Mesenchymal stem cell (in vitro differentiated cells and primary cell): ENCODE measurements around the gene REST.

ENCODE experiments used
- DNase-seq: peaks from one replicate; pipeline ENCODE4 v3.0.0-alpha.2; 2013
- H2AFZ ChIP-seq: one replicate; pipeline ENCODE4 v1.6.1; 2013; ENCODE audit warnings: low read depth, mild to moderate bottlenecking, control low read depth, inconsistent platforms, low read length, moderate library complexity
- H2AK5ac ChIP-seq: 2 replicates; pipeline ENCODE4 v1.6.1; 2013; ENCODE audit warnings: low read length, moderate library complexity, mild to moderate bottlenecking, inconsistent platforms; ENCODE audit not compliant: severe bottlenecking
- H2BK120ac ChIP-seq: one replicate; pipeline ENCODE4 v1.6.1; 2013; ENCODE audit warnings: low read depth, mild to moderate bottlenecking, inconsistent platforms, low read length, moderate library complexity
- H2BK12ac ChIP-seq, 2 experiments: one replicate each; pipeline ENCODE4 v1.6.1; 2013; ENCODE audit warnings: inconsistent platforms in 2 of 2, low read length in 2 of 2, mild to moderate bottlenecking in 2 of 2, moderate library complexity in 2 of 2, control low read depth in 1 of 2
- H2BK15ac ChIP-seq: one replicate; pipeline ENCODE4 v1.6.1; 2013; ENCODE audit warnings: mild to moderate bottlenecking, low read depth, inconsistent platforms; ENCODE audit not compliant: poor library complexity, severe bottlenecking
- H2BK5ac ChIP-seq: 2 replicates; pipeline ENCODE4 v1.6.1; 2013; ENCODE audit warnings: low read depth, mild to moderate bottlenecking, low read length, control low read depth, inconsistent platforms; ENCODE audit not compliant: poor library complexity, severe bottlenecking
- H3K14ac ChIP-seq, 2 experiments: one replicate each; pipeline ENCODE4 v1.6.1; 2013; ENCODE audit warnings: inconsistent platforms in 2 of 2, low read length in 2 of 2, control low read depth in 1 of 2, mild to moderate bottlenecking in 1 of 2, moderate library complexity in 1 of 2
- H3K18ac ChIP-seq, 2 experiments: one replicate each; pipeline ENCODE4 v1.6.1; 2013; ENCODE audit warnings: inconsistent platforms in 2 of 2, low read length in 2 of 2, control low read depth in 1 of 2, low read depth in 1 of 2, mild to moderate bottlenecking in 1 of 2
- H3K23ac ChIP-seq, 2 experiments: one replicate each; pipeline ENCODE4 v1.6.1; 2013; ENCODE audit warnings: inconsistent platforms in 2 of 2, low read length in 2 of 2, mild to moderate bottlenecking in 2 of 2, moderate library complexity in 2 of 2, control low read depth in 1 of 2
- H3K27ac ChIP-seq: 2 replicates; pipeline ENCODE4 v1.5.1; 2013; ENCODE audit warnings: mild to moderate bottlenecking, moderate library complexity, low read length, control low read depth, inconsistent platforms; ENCODE audit not compliant: poor library complexity, severe bottlenecking
- H3K27me3 ChIP-seq, 2 experiments: 2 replicates each; pipeline versions ENCODE4 v1.6.1 to v1.7.0; 2013; ENCODE audit warnings: low read length in 2 of 2, mild to moderate bottlenecking in 2 of 2, moderate library complexity in 2 of 2, control low read depth in 1 of 2, inconsistent platforms in 1 of 2; ENCODE audit not compliant: control insufficient read depth in 1 of 2, insufficient read depth in 1 of 2
- H3K36me3 ChIP-seq, 2 experiments: 2 replicates each; pipeline versions ENCODE4 v1.6.1 to v1.7.0; 2013; ENCODE audit warnings: low read length in 2 of 2, control low read depth in 1 of 2, inconsistent platforms in 1 of 2, low read depth in 1 of 2, mild to moderate bottlenecking in 1 of 2; ENCODE audit not compliant: insufficient read depth in 2 of 2, control insufficient read depth in 1 of 2
- H3K4ac ChIP-seq, 2 experiments: one replicate each; pipeline ENCODE4 v1.6.1; 2013; ENCODE audit warnings: inconsistent platforms in 2 of 2, low read length in 2 of 2, mild to moderate bottlenecking in 2 of 2, moderate library complexity in 2 of 2, control low read depth in 1 of 2, low read depth in 1 of 2
- H3K4me1 ChIP-seq: 2 replicates; pipeline ENCODE4 v1.6.1; 2013; ENCODE audit warnings: low read depth, low read length, control low read depth; ENCODE audit not compliant: control insufficient read depth, insufficient read depth
- H3K4me2 ChIP-seq: 2 replicates; pipeline ENCODE4 v1.6.1; 2013; ENCODE audit warnings: low read length, mild to moderate bottlenecking, inconsistent platforms; ENCODE audit not compliant: poor library complexity, severe bottlenecking
- H3K4me3 ChIP-seq, 2 experiments: 2 replicates each; pipeline versions ENCODE4 v1.5.1 to v1.7.0; 2013; ENCODE audit warnings: low read length in 2 of 2, mild to moderate bottlenecking in 2 of 2, control low read depth in 1 of 2, low read depth in 1 of 2; ENCODE audit not compliant: insufficient read depth in 1 of 2
- H3K79me1 ChIP-seq: replicated peaks from 2 replicates; pipeline ENCODE4 v1.6.1; 2013; ENCODE audit warnings: mild to moderate bottlenecking, control low read depth, low read length, inconsistent platforms; ENCODE audit not compliant: poor library complexity, severe bottlenecking
- H3K9ac ChIP-seq: 2 replicates; pipeline ENCODE4 v1.7.0; 2013; ENCODE audit warnings: mild to moderate bottlenecking, low read length, moderate library complexity
- H3K9me3 ChIP-seq: 2 replicates; pipeline ENCODE4 v1.7.0; 2013; ENCODE audit warnings: mild to moderate bottlenecking, low read length; ENCODE audit not compliant: control insufficient read depth
- H4K8ac ChIP-seq: one replicate; pipeline ENCODE4 v1.6.1; 2013; ENCODE audit warnings: inconsistent platforms, mild to moderate bottlenecking, low read length, moderate library complexity
- H4K91ac ChIP-seq: one replicate; pipeline ENCODE4 v1.6.1; 2013; ENCODE audit warnings: mild to moderate bottlenecking, low read length, inconsistent platforms
- WGBS: methylation state at CpG from one replicate; pipeline ENCODE4 v1.1.7; 2013; ENCODE audit warnings: mixed read lengths; 5-methylcytosine and 5-hydroxymethylcytosine counted together

Gene REST

DNA sequence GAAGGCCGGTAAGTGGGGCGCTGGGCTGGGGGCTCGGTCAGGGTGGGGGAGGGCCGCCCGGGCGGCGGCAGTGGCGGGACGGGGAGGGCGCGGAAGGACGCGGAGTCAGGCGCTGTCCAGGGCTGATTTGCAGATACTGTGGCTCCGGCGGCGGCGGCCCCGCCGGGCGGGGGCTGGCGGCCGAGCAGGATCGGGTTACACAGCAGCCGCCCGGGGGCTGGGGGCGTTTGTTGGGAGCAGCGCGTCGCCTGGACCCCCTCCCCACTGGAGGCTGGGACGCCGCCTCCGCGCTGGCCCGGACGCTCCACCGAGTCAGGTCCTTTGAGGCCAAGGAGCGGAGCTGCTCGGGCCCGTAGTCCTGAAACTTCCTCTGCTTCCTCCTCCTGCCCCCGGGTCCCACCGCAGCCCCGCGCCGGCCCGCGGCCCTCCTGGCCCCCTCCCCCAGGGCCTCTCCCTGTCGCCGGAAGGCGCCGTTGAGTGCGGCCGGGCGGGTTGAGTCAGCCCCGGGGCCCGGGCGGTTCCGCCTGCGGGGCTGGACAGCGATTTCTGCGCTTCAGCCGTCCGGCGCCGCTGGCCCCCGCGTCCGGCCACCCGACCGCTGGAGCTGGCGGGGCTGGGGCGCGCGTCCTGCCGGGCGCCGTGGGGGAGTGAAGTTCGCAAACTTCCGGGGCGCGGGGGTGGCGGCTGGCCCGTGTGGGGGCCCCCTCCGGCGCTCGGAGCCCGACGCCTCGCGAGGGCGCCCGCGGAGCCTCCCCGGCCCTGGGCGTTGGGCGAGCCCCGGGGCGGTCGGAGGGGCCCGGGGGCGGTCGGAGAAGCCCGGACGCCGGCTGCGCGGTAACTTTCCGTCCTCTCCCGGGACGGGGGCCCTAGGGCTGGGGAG, 746 bp downstream of the REST start:
- Histone ChIP-seq H2AFZ (peak overlapping the region; percentile 96), H4K8ac (peak overlapping the region; percentile 81), H3K4ac (peak overlapping the region; percentile 51 to 85), H3K4me3 (peak overlapping the region; percentile 93 to 96), H4K91ac (peak overlapping the region; percentile 78), H3K18ac (peak overlapping the region; percentile 94 to 97), H3K23ac (peak overlapping the region in 1 of 2 experiments; percentile 92), H3K9me3 (no peaks in the 10 kb centered on the region), H2BK15ac (no peak overlapping the region), H3K4me2 (peak overlapping the region; percentile 89), H3K9ac (peak overlapping the region; percentile 95), H2BK5ac (peak overlapping the region; percentile 90), H3K14ac (peak overlapping the region; percentile 66 to 87), H3K4me1 (peaks cover 9% of the 10 kb centered on the region), H2BK12ac (peak overlapping the region in 1 of 2 experiments; percentile 92), H2AK5ac (no peak overlapping the region), H3K79me1 (no peaks in the 10 kb centered on the region), H2BK120ac (peak overlapping the region; percentile 77), H3K36me3 (peaks cover 3 to 9% of the 10 kb centered on the region in 2 experiments), H3K27me3 (peaks cover 4 to 6% of the 10 kb centered on the region in 2 experiments), H3K27ac (peak overlapping the region; percentile 97)
- under 1% methylated on average over 79 of the region's 110 CpGs for WGBS
- DNase-seq, result peak; percentile 83

DNA sequence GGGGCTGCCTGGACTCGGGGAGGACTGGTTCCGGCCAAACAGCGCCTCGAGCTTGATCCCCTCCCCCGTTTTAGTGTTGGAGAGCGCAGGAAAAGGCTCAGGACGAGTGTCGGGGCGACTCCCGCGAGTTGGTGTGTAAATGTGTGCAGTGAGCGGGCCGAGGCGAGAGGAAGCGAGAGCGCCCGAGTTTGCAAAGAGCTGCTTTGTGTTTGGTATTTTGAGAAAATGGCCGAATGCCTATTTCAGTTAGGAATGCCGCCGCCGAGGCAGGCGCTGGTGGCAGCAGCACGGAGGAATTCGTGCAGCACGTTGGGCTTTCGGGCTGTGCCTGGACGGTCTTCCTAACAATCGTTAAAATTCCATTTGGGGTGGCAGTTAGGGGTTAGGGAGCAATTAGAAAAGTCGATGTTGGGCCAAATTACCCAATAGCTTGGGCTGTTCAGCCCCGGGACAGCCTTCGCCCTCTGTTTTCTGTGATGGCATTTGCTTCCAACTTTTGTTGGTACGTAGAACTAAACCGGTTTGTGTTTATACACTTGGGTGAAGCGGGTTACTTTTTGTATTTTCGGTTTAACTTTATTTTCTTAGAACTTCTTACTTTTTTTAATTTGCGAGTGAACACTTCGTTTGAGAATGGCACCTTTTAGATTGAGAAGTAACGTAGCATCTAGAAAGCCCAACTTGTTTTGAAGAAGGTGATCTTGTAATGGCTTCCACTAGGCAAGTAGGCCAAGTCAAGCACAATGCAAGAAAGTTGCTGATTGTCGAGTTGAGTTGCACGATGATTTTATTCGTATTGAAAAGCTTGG, 1.6 kb downstream of the REST start:
- peaks cover 4 to 6% of the 10 kb centered on the region in 2 experiments for H3K27me3 ChIP-seq
- H3K23ac ChIP-seq, result peak overlapping the region; percentile 92
- peak overlapping the region; percentile 93 to 96 for H3K4me3 ChIP-seq
- peak overlapping the region; percentile 13 to 85 for H3K4ac ChIP-seq
- H4K91ac ChIP-seq, result peak overlapping the region; percentile 78
- H3K4me1 ChIP-seq, result peaks cover 9% of the 10 kb centered on the region
- H2BK15ac ChIP-seq, result no peak overlapping the region
- peaks cover 7 to 12% of the 10 kb centered on the region in 2 experiments for H3K36me3 ChIP-seq
- H3K14ac ChIP-seq, result peak overlapping the region; percentile 66 to 87
- WGBS, result under 1% methylated on average over 39 of the region's 41 CpGs
- H3K4me2 ChIP-seq, result peak overlapping the region; percentile 42
- no peaks in the 10 kb centered on the region for H3K9me3 ChIP-seq
- H4K8ac ChIP-seq, result peak overlapping the region; percentile 81
- no peaks in the 10 kb centered on the region for H3K79me1 ChIP-seq
- peak overlapping the region; percentile 97 for H3K27ac ChIP-seq
- peak overlapping the region; percentile 95 for H3K9ac ChIP-seq
- H2AFZ ChIP-seq, result peak overlapping the region; percentile 81
- H2BK12ac ChIP-seq, result peak overlapping the region in 1 of 2 experiments; percentile 18
- H2BK120ac ChIP-seq, result peak overlapping the region; percentile 77
- H2BK5ac ChIP-seq, result peak overlapping the region; percentile 90
- peak; percentile 70 for DNase-seq
- peak overlapping the region; percentile 94 to 97 for H3K18ac ChIP-seq
- H2AK5ac ChIP-seq, result no peak overlapping the region

DNA sequence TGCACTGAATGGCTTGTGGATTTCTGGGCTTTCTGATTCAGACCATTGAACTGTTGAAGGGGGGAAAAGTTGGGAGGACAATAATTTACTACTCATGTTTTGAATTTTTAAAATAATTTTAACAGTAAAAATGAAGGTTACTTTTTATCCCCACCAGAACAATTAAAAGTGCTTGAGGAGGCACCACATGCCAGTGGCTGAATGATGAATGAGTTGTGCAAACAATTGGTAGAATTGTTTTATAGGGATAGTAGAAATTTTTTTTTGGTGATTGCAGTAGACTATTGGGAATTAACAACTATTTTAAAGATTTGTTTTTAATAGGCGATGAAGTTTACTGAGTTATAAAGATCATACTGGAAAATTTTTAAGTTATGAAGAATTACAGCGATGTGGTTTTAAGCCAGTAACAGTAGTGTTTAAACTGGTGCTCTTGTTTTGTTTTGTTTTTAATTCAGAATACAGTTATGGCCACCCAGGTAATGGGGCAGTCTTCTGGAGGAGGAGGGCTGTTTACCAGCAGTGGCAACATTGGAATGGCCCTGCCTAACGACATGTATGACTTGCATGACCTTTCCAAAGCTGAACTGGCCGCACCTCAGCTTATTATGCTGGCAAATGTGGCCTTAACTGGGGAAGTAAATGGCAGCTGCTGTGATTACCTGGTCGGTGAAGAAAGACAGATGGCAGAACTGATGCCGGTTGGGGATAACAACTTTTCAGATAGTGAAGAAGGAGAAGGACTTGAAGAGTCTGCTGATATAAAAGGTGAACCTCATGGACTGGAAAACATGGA, 2.7 kb downstream of the REST start:
- Histone ChIP-seq H3K18ac (no peak overlapping the region), H3K9ac (peak overlapping the region; percentile 95), H3K79me1 (no peaks in the 10 kb centered on the region), H3K23ac (peak overlapping the region in 1 of 2 experiments; percentile 53), H2BK5ac (no peak overlapping the region), H3K36me3 (peaks cover 7 to 15% of the 10 kb centered on the region in 2 experiments), H3K27ac (no peak overlapping the region), H2AFZ (no peak overlapping the region), H2BK120ac (no peak overlapping the region), H3K4me2 (peak overlapping the region; percentile 43), H2BK15ac (no peak overlapping the region), H2BK12ac (no peak overlapping the region), H4K91ac (no peak overlapping the region), H3K4me1 (peaks cover 9% of the 10 kb centered on the region), H3K4me3 (peak overlapping the region in 1 of 2 experiments; percentile 96), H3K9me3 (no peaks in the 10 kb centered on the region), H4K8ac (no peak overlapping the region), H3K14ac (no peak overlapping the region), H3K27me3 (peaks cover 4 to 6% of the 10 kb centered on the region in 2 experiments), H2AK5ac (no peak overlapping the region), H3K4ac (no peak overlapping the region)
- 73% methylated on average over 6 of the region's 6 CpGs for WGBS
- DNase-seq, result no peak
